WERI-Rb-1 (cell line): ENCODE results near the gene GPR156.

Source experiments
- DNase-seq: peaks from one replicate; pipeline ENCODE4 v3.0.0-alpha.2; 2020
- H3K27ac ChIP-seq: fragments of 250-450 bp; sonication (Bioruptor Pico); 2 replicates; pipeline ENCODE4 v1.5.1; 2020; ENCODE audit warnings: mild to moderate bottlenecking, moderate library complexity
- H3K27me3 ChIP-seq: fragments of 250-450 bp; sonication (Bioruptor Pico); 2 replicates; pipeline ENCODE4 v1.5.1; 2021; ENCODE audit warnings: mild to moderate bottlenecking, low read depth, moderate library complexity; ENCODE audit not compliant: insufficient read depth, severe bottlenecking
- H3K36me3 ChIP-seq: fragments of 250-450 bp; sonication (Bioruptor Pico); 2 replicates; pipeline ENCODE4 v1.5.1; 2020; ENCODE audit warnings: mild to moderate bottlenecking, moderate library complexity
- H3K4me3 ChIP-seq: 2 replicates; pipeline ENCODE4 v1.5.1; 2011; ENCODE audit warnings: low read depth, mild to moderate bottlenecking, control low read depth, low read length
- H3K9me3 ChIP-seq: fragments of 250-450 bp; sonication (Bioruptor Pico); 2 replicates; pipeline ENCODE4 v1.5.1; 2021; ENCODE audit warnings: mild to moderate bottlenecking, moderate library complexity; ENCODE audit not compliant: severe bottlenecking
- TF ChIP-seq, protein P1 (sequence below): IDR thresholded peaks from 2 replicates; pipeline ENCODE4 v1.5.1; 2011; ENCODE audit warnings: low read depth, mild to moderate bottlenecking, control low read depth, inconsistent platforms, low read length

Gene GPR156

DNA sequence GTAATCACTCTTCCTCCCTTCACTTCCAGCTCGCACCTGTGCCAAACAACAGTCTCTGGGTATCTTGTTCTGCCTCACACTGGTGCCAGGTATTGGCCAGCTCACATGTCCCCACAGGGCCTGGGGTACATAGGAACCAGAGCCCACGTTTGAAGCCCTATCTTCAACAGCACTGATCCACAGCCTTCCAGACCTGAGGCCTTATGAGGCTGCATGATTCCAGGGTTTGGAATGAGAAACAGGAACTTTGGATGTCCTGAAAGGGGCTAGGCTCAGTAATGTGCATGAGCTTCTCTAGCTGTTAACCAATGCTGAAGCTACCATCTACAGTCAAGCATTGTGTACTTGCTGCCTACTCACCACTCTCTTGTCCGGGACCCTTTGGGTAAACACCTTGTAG, 92.4 kb downstream of the GPR156 start:
- no peaks in the 10 kb centered on the region for H3K27me3 ChIP-seq
- DNase-seq, result no peak
- H3K4me3 ChIP-seq, result no peak overlapping the region
- TF ChIP-seq, protein P1, sequence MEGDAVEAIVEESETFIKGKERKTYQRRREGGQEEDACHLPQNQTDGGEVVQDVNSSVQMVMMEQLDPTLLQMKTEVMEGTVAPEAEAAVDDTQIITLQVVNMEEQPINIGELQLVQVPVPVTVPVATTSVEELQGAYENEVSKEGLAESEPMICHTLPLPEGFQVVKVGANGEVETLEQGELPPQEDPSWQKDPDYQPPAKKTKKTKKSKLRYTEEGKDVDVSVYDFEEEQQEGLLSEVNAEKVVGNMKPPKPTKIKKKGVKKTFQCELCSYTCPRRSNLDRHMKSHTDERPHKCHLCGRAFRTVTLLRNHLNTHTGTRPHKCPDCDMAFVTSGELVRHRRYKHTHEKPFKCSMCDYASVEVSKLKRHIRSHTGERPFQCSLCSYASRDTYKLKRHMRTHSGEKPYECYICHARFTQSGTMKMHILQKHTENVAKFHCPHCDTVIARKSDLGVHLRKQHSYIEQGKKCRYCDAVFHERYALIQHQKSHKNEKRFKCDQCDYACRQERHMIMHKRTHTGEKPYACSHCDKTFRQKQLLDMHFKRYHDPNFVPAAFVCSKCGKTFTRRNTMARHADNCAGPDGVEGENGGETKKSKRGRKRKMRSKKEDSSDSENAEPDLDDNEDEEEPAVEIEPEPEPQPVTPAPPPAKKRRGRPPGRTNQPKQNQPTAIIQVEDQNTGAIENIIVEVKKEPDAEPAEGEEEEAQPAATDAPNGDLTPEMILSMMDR, result no peak
- no peaks in the 10 kb centered on the region for H3K36me3 ChIP-seq
- no peak overlapping the region for H3K27ac ChIP-seq
- H3K9me3 ChIP-seq, result no peaks in the 10 kb centered on the region

DNA sequence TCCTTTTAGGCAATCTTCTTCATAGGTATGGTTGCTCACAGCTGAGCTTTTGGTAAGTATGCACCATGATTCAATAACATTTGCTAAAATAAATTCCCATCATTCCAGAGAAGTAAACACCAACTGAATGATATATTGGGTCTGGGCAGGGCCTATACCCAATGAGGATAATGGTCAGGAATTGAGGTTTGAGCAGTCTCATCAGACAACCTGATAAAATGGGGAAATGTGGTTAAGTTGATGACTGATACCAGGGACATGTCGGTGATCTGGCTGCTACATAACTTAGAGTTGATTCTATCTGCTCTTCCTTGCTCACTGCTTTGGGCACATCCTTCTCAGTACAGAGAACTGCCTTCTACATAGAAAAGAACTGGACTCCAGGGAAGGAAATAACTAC, 92.9 kb downstream of the GPR156 start:
- Histone ChIP-seq H3K4me3 (no peak overlapping the region), H3K27ac (no peak overlapping the region), H3K36me3 (no peaks in the 10 kb centered on the region), H3K27me3 (no peaks in the 10 kb centered on the region), H3K9me3 (no peaks in the 10 kb centered on the region)
- TF ChIP-seq, protein P1, result no peak
- DNase-seq, result no peak

DNA sequence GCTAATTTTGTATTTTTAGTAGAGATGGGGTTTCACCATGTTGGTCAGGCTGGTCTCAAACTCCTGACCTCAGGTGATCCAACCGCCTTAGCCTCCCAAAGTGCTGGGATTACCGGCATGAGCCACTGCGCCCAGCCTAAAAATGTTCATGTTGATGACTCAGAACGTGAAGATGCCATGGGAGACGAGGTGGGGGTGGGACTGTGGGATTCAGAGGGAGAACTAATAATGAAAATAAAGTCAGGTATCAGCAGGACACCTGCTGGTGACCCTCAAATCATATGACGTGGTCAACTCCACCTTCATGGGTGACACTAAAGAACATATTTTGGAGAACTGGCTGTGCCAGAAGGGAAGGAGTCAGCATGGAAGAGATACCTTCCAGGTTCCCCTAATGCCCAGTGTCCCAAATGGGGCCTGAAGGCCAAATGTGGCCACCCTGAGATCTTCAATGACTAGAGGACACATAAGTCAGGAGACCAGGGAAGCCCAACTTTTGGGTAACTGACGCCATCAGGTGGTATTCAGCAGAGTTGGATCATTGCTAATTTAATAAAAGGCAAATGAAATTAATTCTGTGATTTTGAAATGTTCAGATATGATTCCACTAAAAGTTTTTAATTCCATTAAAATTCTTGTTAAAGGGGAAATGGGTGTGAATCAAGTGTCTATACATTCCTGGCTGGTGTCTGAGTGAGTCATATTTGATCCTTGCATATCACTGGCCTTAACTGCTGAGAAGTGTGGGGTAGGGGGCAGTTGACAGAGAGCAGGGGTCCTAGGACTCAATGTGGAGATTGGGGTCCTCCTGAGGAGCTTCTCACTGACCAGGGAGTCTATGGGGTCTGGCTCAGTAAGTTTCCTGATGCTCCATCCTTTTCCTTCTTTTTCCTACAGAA, 102.2 kb downstream of the GPR156 start:
- no peak overlapping the region for H3K4me3 ChIP-seq
- H3K36me3 ChIP-seq, result no peaks in the 10 kb centered on the region
- no peaks in the 10 kb centered on the region for H3K27me3 ChIP-seq
- TF ChIP-seq, protein P1, result no peak
- no peaks in the 10 kb centered on the region for H3K9me3 ChIP-seq
- no peak overlapping the region for H3K27ac ChIP-seq
- DNase-seq, result no peak

DNA sequence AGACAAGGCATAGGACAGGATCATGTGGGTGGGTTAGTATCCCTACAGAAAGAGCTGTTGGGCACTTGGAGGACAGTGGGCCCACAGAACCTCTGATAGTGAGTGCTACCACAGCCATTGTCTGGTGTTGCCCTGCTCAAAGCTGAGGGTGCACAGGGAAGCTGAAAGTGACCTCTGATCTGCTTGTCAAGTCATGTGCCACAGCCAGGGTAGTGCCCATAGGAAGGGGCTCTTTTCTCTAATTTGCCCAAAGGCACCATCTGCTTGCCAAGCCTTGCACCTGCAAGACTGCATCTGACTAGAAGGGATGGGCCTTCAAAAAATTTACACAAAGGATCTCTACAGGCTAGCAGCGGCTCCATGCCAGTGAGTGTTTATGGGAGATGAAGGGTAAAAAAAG, 103.4 kb downstream of the GPR156 start:
- H3K4me3 ChIP-seq, result no peak overlapping the region
- DNase-seq, result no peak

DNA sequence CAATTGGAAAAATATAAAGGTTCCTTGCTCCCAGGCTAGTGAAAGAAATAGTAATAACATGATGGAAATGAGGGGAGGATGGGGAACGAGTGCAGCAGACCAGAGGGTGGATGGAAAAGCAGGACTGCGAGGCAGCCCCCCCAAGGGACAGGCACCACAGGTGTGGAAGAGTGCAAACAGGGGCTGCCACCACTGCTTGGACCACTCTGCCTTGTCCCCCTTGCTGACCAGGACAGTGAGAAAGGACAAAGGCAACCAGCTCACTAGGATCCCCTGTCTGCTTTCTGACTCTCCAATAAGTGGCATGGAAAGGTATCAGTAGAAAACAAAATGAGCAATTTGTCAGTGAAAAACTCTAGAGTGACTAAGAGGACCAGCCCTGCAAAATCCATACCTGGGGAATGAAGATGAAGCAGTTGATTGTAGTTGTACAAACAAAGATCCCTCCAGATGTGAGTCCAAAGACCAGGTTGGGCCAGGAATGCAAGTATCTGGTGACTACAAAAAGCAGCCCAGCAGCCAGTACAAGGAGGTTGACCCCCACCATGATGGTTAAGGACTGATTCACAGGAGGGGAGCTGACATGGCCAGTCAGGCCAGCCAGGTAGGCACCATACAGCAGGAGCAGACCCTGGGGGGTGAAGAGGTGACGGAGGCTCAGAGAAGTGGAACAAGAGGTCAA, 104.2 kb downstream of the GPR156 start:
- Histone ChIP-seq H3K4me3 (no peak overlapping the region), H3K27me3 (no peaks in the 10 kb centered on the region), H3K36me3 (no peaks in the 10 kb centered on the region), H3K27ac (no peak overlapping the region), H3K9me3 (no peaks in the 10 kb centered on the region)
- DNase-seq, result no peak
- TF ChIP-seq, protein P1, result no peak

More for the DNA sequence above, 103.4 kb downstream of the GPR156 start:
- TF ChIP-seq, protein P1, result no peak
- Histone ChIP-seq H3K36me3 (no peaks in the 10 kb centered on the region), H3K9me3 (no peaks in the 10 kb centered on the region), H3K27me3 (no peaks in the 10 kb centered on the region), H3K27ac (no peak overlapping the region)
